ENCODE data around the gene TACR3.

DNA sequence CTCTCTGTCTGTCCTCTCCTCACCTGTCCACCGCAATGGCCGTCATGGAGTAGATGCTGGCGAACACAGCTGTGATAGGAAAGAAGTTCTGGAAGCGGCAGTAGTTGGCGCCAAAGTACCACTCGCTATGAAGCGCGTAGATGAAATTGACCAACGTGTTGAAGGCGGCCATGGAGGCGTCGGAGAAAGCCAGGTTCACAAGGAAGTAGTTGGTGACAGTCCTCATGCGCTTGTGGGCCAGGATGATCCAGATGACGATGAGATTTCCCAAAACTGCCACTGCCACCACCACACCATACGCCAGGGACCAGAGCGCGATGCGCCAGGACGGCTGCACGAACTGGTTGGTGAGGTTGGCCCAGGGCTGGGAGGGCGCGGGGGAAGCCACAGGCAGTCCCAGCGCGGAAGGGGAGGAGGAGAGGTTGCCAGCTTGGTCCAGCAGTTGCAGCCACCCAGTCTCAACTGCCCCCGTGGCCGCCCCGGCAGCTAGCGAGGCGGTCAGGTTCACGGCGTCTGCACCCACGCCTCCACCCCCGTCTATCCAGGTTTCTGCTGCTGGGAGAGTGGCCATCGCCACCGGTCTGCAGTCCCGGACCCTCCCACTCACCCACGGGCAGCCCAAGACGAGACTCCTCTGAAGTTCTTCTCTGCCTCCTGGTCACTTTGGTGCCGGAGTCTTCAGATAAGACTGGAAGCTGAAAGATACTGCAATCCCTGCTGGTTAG is 518 bp downstream of the TACR3 start:
- TF ChIP-seq CTCF (IDR thresholded peaks at IDR 0.05) = no peak
- TF ChIP-seq POLR2A (IDR thresholded peaks at IDR 0.05) = no peak
